Breast epithelium (tissue), 4 donors: ENCODE results near the gene PFDN1. TPM values are rescaled to one million over a fixed set of nuclear protein-coding genes. Genes with fewer than 3 reads are reported as not detected.
A peak's percentile ranks its signal among the peaks of the same experiment; 100 is the strongest.

Source experiments
- DNase-seq, 2 donors: peaks; one replicate each; pipeline ENCODE4 v3.0.0-alpha.2; 2019; ENCODE audit warnings: low spot score in 2 of 2
- H3K27ac ChIP-seq, 2 donors: fragments of 200-600 bp; sonication (generic) in 1 of 2; one replicate each; pipeline ENCODE4 v1.5.1; 2016 to 2019; ENCODE audit warnings: mild to moderate bottlenecking in 1 of 2
- H3K27me3 ChIP-seq, 2 donors: fragments of 200-600 bp; sonication (generic) in 1 of 2; one replicate each; pipeline versions ENCODE4 v1.5.1 to v1.6.0; 2017 to 2019; ENCODE audit warnings: control low read depth in 1 of 2, mild to moderate bottlenecking in 1 of 2
- H3K36me3 ChIP-seq: fragments of 200-600 bp; one replicate; pipeline ENCODE4 v1.5.1; 2019
- H3K4me1 ChIP-seq, 2 donors: fragments of 200-600 bp; sonication (generic); one replicate each; pipeline ENCODE4 v1.5.1; 2016 to 2019; ENCODE audit warnings: control low read depth in 1 of 2
- H3K4me3 ChIP-seq, 3 donors: fragments of 200-600 bp; sonication (generic); 1 replicate in 2 of 3; 2 replicates in 1 of 3; pipeline ENCODE4 v1.5.1; 2016 to 2019; ENCODE audit warnings: mild to moderate bottlenecking in 3 of 3, moderate library complexity in 2 of 3
- H3K9me3 ChIP-seq, 2 donors: fragments of 200-600 bp; sonication (generic) in 1 of 2; one replicate each; pipeline ENCODE4 v1.5.1; 2016 to 2019; ENCODE audit warnings: control low read depth in 1 of 2
- CTCF ChIP-seq, 3 donors: fragments of 450-650 bp; IDR thresholded peaks; one replicate each; pipeline ENCODE4 v1.5.1; 2016 to 2017; ENCODE audit warnings: antibody characterized with exemption in 3 of 3, mild to moderate bottlenecking in 3 of 3, moderate library complexity in 3 of 3
- POLR2A ChIP-seq: fragments of 450-650 bp; IDR thresholded peaks from one replicate; pipeline ENCODE4 v1.6.1; 2016; ENCODE audit warnings: antibody characterized with exemption, mild to moderate bottlenecking, moderate library complexity
- POLR2AphosphoS5 ChIP-seq, 3 donors: sonication (generic); formaldehyde crosslinking; IDR thresholded peaks; one replicate each; pipeline ENCODE4 v1.6.1; 2017; ENCODE audit warnings: antibody characterized with exemption in 3 of 3
- intact Hi-C: fragments of 100-400 bp; cut with DNase I; formaldehyde crosslinking; loops from one replicate; pipeline ENCODE4 v1.15.1; 2023; ENCODE audit warnings: low total_unique reads
- total RNA-seq, 3 donors: library from RNA; depleted of rRNA; stranded (reverse); fragments of >200 nt; gene quantifications; one replicate each; pipeline ENCODE4 v1.1.0, GENCODE V29; 2016

Gene PFDN1
- total RNA-seq, 3 donors from 2014 or later: 72.2 to 93.4 (median 86.3) TPM

GRCh38 chr5:140245341-140245740, 57.6 kb downstream of the PFDN1 start:
- H3K27me3 ChIP-seq: no peaks in the 10 kb centered on the region
- peaks cover 0 to 6% of the 10 kb centered on the region in 2 donors for H3K4me1 ChIP-seq
- H3K4me3 ChIP-seq: no peak overlapping the region
- intact Hi-C loops: no loop called here
- no peak for TF ChIP-seq CTCF (IDR thresholded peaks at IDR 0.05)
- TF ChIP-seq POLR2AphosphoS5 (IDR thresholded peaks at IDR 0.05): no peak
- TF ChIP-seq POLR2A: no peak
- no peak for DNase-seq
- no peak overlapping the region for H3K27ac ChIP-seq
- H3K36me3 ChIP-seq: no peaks in the 10 kb centered on the region
- no peaks in the 10 kb centered on the region for H3K9me3 ChIP-seq

DNA sequence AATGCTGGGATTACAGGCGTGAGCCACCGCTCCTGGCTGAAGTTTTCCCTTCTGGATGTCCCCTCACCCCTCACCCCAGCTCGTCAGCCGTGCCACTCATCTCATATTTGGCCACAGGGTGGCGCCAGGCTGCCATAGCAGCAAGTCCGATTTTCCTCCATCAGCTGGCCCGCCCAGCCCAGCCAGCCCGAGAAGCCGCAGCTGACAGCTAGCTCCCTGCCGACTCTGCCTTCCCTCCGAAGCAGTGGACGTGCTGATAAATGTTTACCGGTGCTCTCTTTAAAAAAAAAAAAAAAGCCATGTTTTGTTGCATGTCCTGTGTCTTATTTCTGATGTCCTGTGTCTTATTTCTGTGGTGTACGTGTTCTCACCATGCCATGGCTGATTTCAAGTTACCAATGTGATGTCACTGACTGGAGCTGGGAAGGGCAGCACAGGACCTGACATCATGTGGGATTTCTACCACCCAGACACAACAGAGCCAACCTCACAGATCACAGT, 58.3 kb downstream of the PFDN1 start:
- H3K36me3 ChIP-seq: no peaks in the 10 kb centered on the region
- intact Hi-C loops: loop anchor here (5.0 kb wide), 1 partner anchor 108 kb away; no protein-coding TSS in a partner anchor
- H3K27me3 ChIP-seq: no peaks in the 10 kb centered on the region
- TF ChIP-seq CTCF (IDR thresholded peaks at IDR 0.05): peak; percentile 74 to 95 (median 85)
- peak; percentile 13 to 35 (median 19) for TF ChIP-seq POLR2AphosphoS5 (IDR thresholded peaks at IDR 0.05)
- no peak for TF ChIP-seq POLR2A
- peaks cover 0 to 6% of the 10 kb centered on the region in 2 donors for H3K4me1 ChIP-seq
- H3K4me3 ChIP-seq: no peak overlapping the region
- peak overlapping the region in 1 of 2 donors; percentile 13 for H3K27ac ChIP-seq
- no peaks in the 10 kb centered on the region for H3K9me3 ChIP-seq
- peak; percentile 81 to 90 for DNase-seq

DNA sequence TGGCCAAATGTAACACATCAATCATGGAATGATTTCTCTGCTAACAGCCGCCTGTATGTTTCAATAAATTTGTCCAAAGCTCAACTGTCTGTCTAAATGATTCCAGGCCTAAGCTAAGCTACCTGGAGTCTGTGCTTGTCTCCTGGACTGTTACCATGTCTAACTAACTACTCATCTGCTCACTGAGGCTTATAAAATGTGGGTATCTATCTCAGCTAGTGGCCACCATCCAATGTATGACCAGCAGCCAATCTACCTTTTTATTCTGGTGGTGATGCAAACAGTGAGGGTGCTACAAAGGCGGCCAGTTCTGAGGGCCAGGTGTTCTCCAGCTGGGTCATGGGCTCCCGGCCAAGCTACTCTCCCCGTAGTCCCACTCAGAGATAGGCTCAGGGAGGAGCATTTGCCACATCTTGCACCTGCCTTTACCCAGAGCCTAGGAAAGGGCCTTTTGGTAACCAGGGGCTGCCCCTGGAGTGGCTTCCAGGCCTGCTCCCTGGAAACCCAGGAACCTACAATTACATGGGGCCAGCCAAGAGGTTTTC, 59.1 kb downstream of the PFDN1 start:
- Histone ChIP-seq H3K27me3 (no peaks in the 10 kb centered on the region), H3K4me3 (no peak overlapping the region), H3K9me3 (no peaks in the 10 kb centered on the region), H3K4me1 (peaks cover 0 to 6% of the 10 kb centered on the region in 2 donors), H3K36me3 (no peaks in the 10 kb centered on the region), H3K27ac (no peak overlapping the region)
- no peak for DNase-seq
- TF ChIP-seq CTCF (IDR thresholded peaks at IDR 0.05): no peak
- TF ChIP-seq POLR2AphosphoS5 (IDR thresholded peaks at IDR 0.05): no peak
- no peak for TF ChIP-seq POLR2A
- intact Hi-C loops: loop anchor here (5.0 kb wide), 1 partner anchor 109 kb away; no protein-coding TSS in a partner anchor

- no peaks in the 10 kb centered on the region for H3K36me3 ChIP-seq
- intact Hi-C loops: loop anchor here (5.0 kb wide), 1 partner anchor 109 kb away; no protein-coding TSS in a partner anchor
- TF ChIP-seq CTCF (IDR thresholded peaks at IDR 0.05) (no peak), POLR2A (no peak)
- no peaks in the 10 kb centered on the region for H3K27me3 ChIP-seq
- H3K9me3 ChIP-seq: no peaks in the 10 kb centered on the region
- H3K4me3 ChIP-seq: no peak overlapping the region
- DNase-seq: no peak
- peaks cover 0 to 6% of the 10 kb centered on the region in 2 donors for H3K4me1 ChIP-seq
- H3K27ac ChIP-seq: peak overlapping the region in 1 of 2 donors; percentile 17
Observed at GRCh38 chr5:140242890-140243585, 59.9 kb downstream of the PFDN1 start.

DNA sequence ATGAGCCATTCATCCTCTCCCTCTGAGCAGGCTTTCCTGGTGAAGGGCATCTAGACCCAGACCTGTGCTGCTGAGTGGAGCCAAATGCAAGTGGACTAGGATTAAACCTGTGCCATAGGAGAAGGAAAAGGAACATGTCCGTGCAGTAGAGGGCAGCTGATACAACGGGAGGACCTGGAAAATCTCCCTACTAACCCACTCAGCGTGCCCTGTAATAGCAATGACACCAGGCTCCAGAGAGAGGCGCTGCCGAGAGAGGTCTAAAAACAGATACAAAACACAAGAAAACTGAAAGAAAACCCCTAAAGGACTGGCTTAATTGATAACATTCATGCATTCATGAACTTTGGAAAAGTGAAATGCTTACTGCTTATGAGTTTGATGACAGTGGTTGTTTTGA, 60.8 kb downstream of the PFDN1 start:
- no peak for DNase-seq
- TF ChIP-seq POLR2A: no peak
- no peak for TF ChIP-seq CTCF (IDR thresholded peaks at IDR 0.05)
- TF ChIP-seq POLR2AphosphoS5 (IDR thresholded peaks at IDR 0.05): no peak
- intact Hi-C loops: loop anchor here (5.0 kb wide), 1 partner anchor 110 kb away; no protein-coding TSS in a partner anchor
- H3K9me3 ChIP-seq: no peaks in the 10 kb centered on the region
- no peak overlapping the region for H3K4me3 ChIP-seq
- no peaks in the 10 kb centered on the region for H3K27me3 ChIP-seq
- no peaks in the 10 kb centered on the region for H3K36me3 ChIP-seq
- H3K4me1 ChIP-seq: peaks cover 0 to 6% of the 10 kb centered on the region in 2 donors
- peak overlapping the region in 1 of 2 donors; percentile 38 for H3K27ac ChIP-seq
